WTC11 (cell line): ENCODE data around the gene TET1. TPM values are rescaled to one million over a fixed set of nuclear protein-coding genes. Genes with fewer than 3 reads are reported as not detected.
A peak's percentile ranks its signal among the peaks of the same experiment; 100 is the strongest.

Experiments used
- ATAC-seq: fragments of 200-7000 bp; cut with Tn5 transposase; 2 replicates; pipeline ENCODE4 v1.10.0; 2021; ENCODE audit warnings: mild to moderate bottlenecking, moderate library complexity
- CTCF ChIA-PET: fragments of 300-600 bp; sonication (Branson Sonifier 250); formaldehyde crosslinking; loops from one replicate; lab custom pipeline; 2021; ENCODE audit warnings: antibody characterized with exemption; lab: Charles Lee
- POLR2A ChIA-PET: fragments of 350-600 bp; sonication (Branson Sonifier 250); formaldehyde crosslinking; loops from one replicate; lab custom pipeline; 2021; ENCODE audit warnings: antibody characterized with exemption; lab: Charles Lee
- DNase-seq: peaks from one replicate; pipeline ENCODE4 v3.0.0; 2021; ENCODE audit warnings: low spot score
- H3K27ac Mint-ChIP-seq: 2 replicates; pipeline ENCODE4 v1.8.0; 2021; ENCODE audit warnings: mixed read lengths
- H3K27me3 Mint-ChIP-seq: 2 replicates; pipeline ENCODE4 v1.8.0; 2021; ENCODE audit warnings: low read depth, mild to moderate bottlenecking, moderate library complexity, mixed read lengths
- H3K36me3 Mint-ChIP-seq: 2 replicates; pipeline ENCODE4 v1.8.0; 2021; ENCODE audit warnings: mixed read lengths
- H3K4me1 Mint-ChIP-seq: 2 replicates; pipeline ENCODE4 v1.8.0; 2022; ENCODE audit warnings: mixed read lengths
- H3K4me3 Mint-ChIP-seq: 2 replicates; pipeline ENCODE4 v1.8.0; 2021; ENCODE audit warnings: mild to moderate bottlenecking, moderate library complexity, mixed read lengths
- H3K9me3 Mint-ChIP-seq: 2 replicates; pipeline ENCODE4 v1.8.0; 2021; ENCODE audit warnings: mixed read lengths
- CBFB ChIP-seq: sonication (generic); formaldehyde crosslinking; IDR thresholded peaks from 2 replicates; pipeline ENCODE4 v1.8.1; 2022; ENCODE audit warnings: mild to moderate bottlenecking, low read depth, missing genetic modification reagents
- CREM ChIP-seq: sonication (generic); formaldehyde crosslinking; IDR thresholded peaks from 2 replicates; pipeline ENCODE4 v1.8.1; 2022; ENCODE audit warnings: mild to moderate bottlenecking, missing genetic modification reagents, moderate library complexity
- ELF4 ChIP-seq: sonication (generic); formaldehyde crosslinking; IDR thresholded peaks from 2 replicates; pipeline ENCODE4 v1.8.1; 2022; ENCODE audit warnings: low read depth, mild to moderate bottlenecking, moderate library complexity, missing genetic modification reagents
- EMX1 ChIP-seq: fragments of 250-450 bp; sonication (Bioruptor Pico); IDR thresholded peaks from 2 replicates; pipeline ENCODE4 v1.8.0; 2021; ENCODE audit warnings: mild to moderate bottlenecking
- ESRRA ChIP-seq: sonication (generic); formaldehyde crosslinking; IDR thresholded peaks from 2 replicates; pipeline ENCODE4 v1.8.1; 2022; ENCODE audit warnings: mild to moderate bottlenecking, missing genetic modification reagents, borderline replicate concordance
- ETV6 ChIP-seq: sonication (generic); formaldehyde crosslinking; IDR thresholded peaks from 2 replicates; pipeline ENCODE4 v1.8.1; 2022; ENCODE audit warnings: mild to moderate bottlenecking, missing genetic modification reagents
- GABPB1 ChIP-seq: sonication (generic); formaldehyde crosslinking; IDR thresholded peaks from 2 replicates; pipeline ENCODE4 v1.8.1; 2023; ENCODE audit warnings: mild to moderate bottlenecking, missing genetic modification reagents
- GRHL2 ChIP-seq: fragments of 250-450 bp; sonication (Bioruptor Pico); IDR thresholded peaks from 2 replicates; pipeline ENCODE4 v1.8.0; 2022; ENCODE audit warnings: mild to moderate bottlenecking, moderate library complexity; ENCODE audit not compliant: insufficient replicate concordance, severe bottlenecking
- HMGA2 ChIP-seq: fragments of 250-450 bp; sonication (Bioruptor Pico); IDR thresholded peaks from 2 replicates; pipeline ENCODE4 v1.4.0; 2021; ENCODE audit warnings: mild to moderate bottlenecking, moderate library complexity
- IRF2 ChIP-seq: sonication (generic); formaldehyde crosslinking; IDR thresholded peaks from 2 replicates; pipeline ENCODE4 v1.8.0; 2022; ENCODE audit warnings: low read depth, missing genetic modification reagents, borderline replicate concordance
- MXD4 ChIP-seq: fragments of 250-450 bp; sonication (Bioruptor Pico); IDR thresholded peaks from 2 replicates; pipeline ENCODE4 v1.8.0; 2021; ENCODE audit warnings: mild to moderate bottlenecking, moderate library complexity, borderline replicate concordance
- NR2C2 ChIP-seq: sonication (generic); formaldehyde crosslinking; IDR thresholded peaks from 2 replicates; pipeline ENCODE4 v1.8.0; 2022; ENCODE audit warnings: mild to moderate bottlenecking, missing genetic modification reagents
- NR3C1 ChIP-seq: sonication (generic); formaldehyde crosslinking; conservative IDR thresholded peaks from 2 replicates; pipeline ENCODE4 v1.8.1; 2023; ENCODE audit warnings: low read depth, mild to moderate bottlenecking, missing genetic modification reagents
- OVOL2 ChIP-seq: fragments of 250-450 bp; sonication (Bioruptor Pico); IDR thresholded peaks from 2 replicates; pipeline ENCODE4 v1.9.0; 2021; ENCODE audit warnings: mild to moderate bottlenecking, borderline replicate concordance
- PRRX2 ChIP-seq: fragments of 250-450 bp; sonication (Bioruptor Pico); IDR thresholded peaks from 2 replicates; pipeline ENCODE4 v1.8.0; 2021; ENCODE audit warnings: mild to moderate bottlenecking
- RORB ChIP-seq: fragments of 250-450 bp; sonication (Bioruptor Pico); IDR thresholded peaks from 2 replicates; pipeline ENCODE4 v1.9.0; 2021; ENCODE audit warnings: mild to moderate bottlenecking
- SOX15 ChIP-seq: fragments of 250-450 bp; sonication (Bioruptor Pico); IDR thresholded peaks from 2 replicates; pipeline ENCODE4 v1.9.0; 2021; ENCODE audit warnings: mild to moderate bottlenecking
- SP1 ChIP-seq: sonication (generic); formaldehyde crosslinking; conservative IDR thresholded peaks from 2 replicates; pipeline ENCODE4 v1.8.1; 2022; ENCODE audit warnings: missing genetic modification reagents
- TEAD4 ChIP-seq: sonication (generic); formaldehyde crosslinking; IDR thresholded peaks from 2 replicates; pipeline ENCODE4 v1.8.0; 2022; ENCODE audit warnings: mild to moderate bottlenecking, missing genetic modification reagents
- ZNF121 ChIP-seq: sonication (generic); formaldehyde crosslinking; IDR thresholded peaks from 2 replicates; pipeline ENCODE4 v1.8.0; 2023; ENCODE audit warnings: missing genetic modification reagents
- ZNF138 ChIP-seq: sonication (generic); formaldehyde crosslinking; conservative IDR thresholded peaks from 2 replicates; pipeline ENCODE4 v1.8.1; 2022; ENCODE audit warnings: mild to moderate bottlenecking, moderate library complexity, missing genetic modification reagents
- ZNF263 ChIP-seq: sonication (generic); formaldehyde crosslinking; IDR thresholded peaks from 2 replicates; pipeline ENCODE4 v1.8.1; 2022; ENCODE audit warnings: low read depth, mild to moderate bottlenecking, moderate library complexity, missing genetic modification reagents
- ZNF423 ChIP-seq: fragments of 250-450 bp; sonication (Bioruptor Pico); IDR thresholded peaks from 2 replicates; pipeline ENCODE4 v2.1.2; 2022; ENCODE audit warnings: mild to moderate bottlenecking, moderate library complexity
- ZNF671 ChIP-seq: fragments of 250-450 bp; sonication (Bioruptor Pico); IDR thresholded peaks from 2 replicates; pipeline ENCODE4 v1.8.0; 2021; ENCODE audit warnings: mild to moderate bottlenecking
- total RNA-seq: library from RNA; stranded (reverse); gene quantifications from 3 replicates; pipeline ENCODE4 v1.2.3, GENCODE V29; 2021
- TF ChIP-seq, protein P1 (sequence below): sonication (generic); formaldehyde crosslinking; IDR thresholded peaks from 2 replicates; pipeline ENCODE4 v1.8.1; 2023; ENCODE audit warnings: mild to moderate bottlenecking, moderate library complexity, missing genetic modification reagents
- TF ChIP-seq, protein P2 (sequence below): fragments of 250-450 bp; sonication (Bioruptor Pico); IDR thresholded peaks from 2 replicates; pipeline ENCODE4 v1.9.0; 2021; ENCODE audit warnings: moderate library complexity, mild to moderate bottlenecking, inconsistent platforms, borderline replicate concordance
- TF ChIP-seq, protein P3 (sequence below): fragments of 250-450 bp; sonication (Bioruptor Pico); IDR thresholded peaks from 2 replicates; pipeline ENCODE4 v2.1.2; 2022; ENCODE audit warnings: mild to moderate bottlenecking, moderate library complexity
- TF ChIP-seq, protein P4 (sequence below): sonication (generic); formaldehyde crosslinking; IDR thresholded peaks from 2 replicates; pipeline ENCODE4 v1.8.1; 2023; ENCODE audit warnings: mild to moderate bottlenecking, missing genetic modification reagents, borderline replicate concordance
- TF ChIP-seq, protein P5 (sequence below): fragments of 250-450 bp; sonication (Bioruptor Pico); IDR thresholded peaks from 2 replicates; pipeline ENCODE4 v1.9.0; 2021; ENCODE audit warnings: mild to moderate bottlenecking
- TF ChIP-seq, protein P6 (sequence below): fragments of 200-600 bp; IDR thresholded peaks from 2 replicates; pipeline ENCODE4 v1.8.0; 2022; ENCODE audit warnings: antibody characterized with exemption

The TET1 gene
- total RNA-seq, 1 experiment from 2014 or later, result 71.4 TPM

DNA sequence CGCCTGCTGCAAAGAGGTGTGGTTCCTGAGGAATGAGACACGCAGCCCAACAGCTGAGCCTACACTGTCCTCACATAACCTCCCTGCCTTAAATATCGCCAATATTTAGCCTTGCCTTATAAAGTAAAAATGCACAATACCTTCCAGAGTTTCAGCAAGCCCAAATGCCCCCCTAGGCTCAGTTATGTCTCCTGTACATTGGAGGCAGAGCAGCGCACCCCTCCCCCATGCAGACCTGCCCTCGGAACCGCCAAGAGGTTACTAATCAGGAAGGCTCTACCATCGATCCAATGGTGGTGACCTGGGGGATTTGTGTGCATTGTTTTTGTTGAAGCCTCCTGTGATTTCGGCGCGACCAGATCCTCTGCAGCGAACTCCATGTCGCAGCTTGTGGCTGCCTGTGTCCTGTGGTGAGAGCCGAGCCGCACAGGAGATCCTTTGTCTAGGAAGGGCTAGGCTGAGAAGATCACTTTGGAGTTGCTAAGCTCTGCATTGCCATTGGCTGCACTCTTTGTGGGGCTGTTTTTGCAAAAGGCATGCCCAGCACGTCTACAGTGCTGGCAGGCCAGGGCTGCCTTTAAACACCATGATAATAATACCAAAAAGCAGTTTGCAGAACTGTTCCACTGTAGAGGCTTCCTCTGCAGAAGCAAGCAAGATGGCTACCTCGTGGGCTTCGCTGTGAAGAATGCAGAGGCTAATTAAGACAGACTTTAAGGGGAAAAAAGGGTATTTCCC is 40.1 kb downstream of the TET1 start:
- Mint-ChIP-seq H3K9me3 (no peaks in the 10 kb centered on the region), H3K27me3 (no peaks in the 10 kb centered on the region), H3K4me1 (peaks cover 72% of the 10 kb centered on the region), H3K36me3 (peaks cover 19% of the 10 kb centered on the region), H3K27ac (peak overlapping the region; percentile 98), H3K4me3 (peak overlapping the region; percentile 67)
- ChIA-PET POLR2A (interaction anchor here (1.1 to 3.9 kb wide), 2 partner anchors 10 to 39 kb away, joined by 4 to 61 read pairs; partner anchors contain the start of gene TET1), CTCF (interaction anchor here (1.1 to 2.7 kb wide), 2 partner anchors 40 to 49 kb away, joined by 6 to 16 read pairs; partner anchors contain the start of gene TET1)
- peak; percentile 82 for DNase-seq
- peak; percentile 94 for ATAC-seq
- TF ChIP-seq ESRRA (no peak), NR2C2 (CRISPR knock-in tag) (no peak), TEAD4 (CRISPR knock-in tag) (no peak), IRF2 (CRISPR knock-in tag) (no peak), CBFB (CRISPR knock-in tag) (no peak), ZNF121 (CRISPR knock-in tag) (peak; percentile 57; the same call in 1 of the 2 replicates), RORB (CRISPR knock-in tag) (no peak), NR3C1 (CRISPR knock-in tag) (no peak), ETV6 (CRISPR knock-in tag) (no peak; the same call in 1 of the 2 replicates), GABPB1 (CRISPR knock-in tag) (peak; percentile 46; the same call in 1 of the 2 replicates), ZNF671 (CRISPR knock-in tag) (no peak), PRRX2 (CRISPR knock-in tag) (peak; percentile 42; the same call in 1 of the 2 replicates), ZNF138 (CRISPR knock-in tag) (no peak), ELF4 (CRISPR knock-in tag) (no peak), ZNF263 (CRISPR knock-in tag) (no peak), OVOL2 (CRISPR knock-in tag) (no peak), GRHL2 (no peak), EMX1 (no peak), HMGA2 (CRISPR knock-in tag) (no peak), SP1 (peak; percentile 65; the same call in 1 of the 2 replicates), SOX15 (no peak), CREM (peak; percentile 89), ZNF423 (no peak), MXD4 (CRISPR knock-in tag) (no peak)
- TF ChIP-seq, protein P1, sequence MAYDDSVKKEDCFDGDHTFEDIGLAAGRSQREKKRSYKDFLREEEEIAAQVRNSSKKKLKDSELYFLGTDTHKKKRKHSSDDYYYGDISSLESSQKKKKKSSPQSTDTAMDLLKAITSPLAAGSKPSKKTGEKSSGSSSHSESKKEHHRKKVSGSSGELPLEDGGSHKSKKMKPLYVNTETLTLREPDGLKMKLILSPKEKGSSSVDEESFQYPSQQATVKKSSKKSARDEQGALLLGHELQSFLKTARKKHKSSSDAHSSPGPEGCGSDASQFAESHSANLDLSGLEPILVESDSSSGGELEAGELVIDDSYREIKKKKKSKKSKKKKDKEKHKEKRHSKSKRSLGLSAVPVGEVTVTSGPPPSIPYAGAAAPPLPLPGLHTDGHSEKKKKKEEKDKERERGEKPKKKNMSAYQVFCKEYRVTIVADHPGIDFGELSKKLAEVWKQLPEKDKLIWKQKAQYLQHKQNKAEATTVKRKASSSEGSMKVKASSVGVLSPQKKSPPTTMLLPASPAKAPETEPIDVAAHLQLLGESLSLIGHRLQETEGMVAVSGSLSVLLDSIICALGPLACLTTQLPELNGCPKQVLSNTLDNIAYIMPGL (CRISPR knock-in tag), result 0 out of 2 replicates have a peak, but pooled peaks have one; percentile 46
- TF ChIP-seq, protein P2, sequence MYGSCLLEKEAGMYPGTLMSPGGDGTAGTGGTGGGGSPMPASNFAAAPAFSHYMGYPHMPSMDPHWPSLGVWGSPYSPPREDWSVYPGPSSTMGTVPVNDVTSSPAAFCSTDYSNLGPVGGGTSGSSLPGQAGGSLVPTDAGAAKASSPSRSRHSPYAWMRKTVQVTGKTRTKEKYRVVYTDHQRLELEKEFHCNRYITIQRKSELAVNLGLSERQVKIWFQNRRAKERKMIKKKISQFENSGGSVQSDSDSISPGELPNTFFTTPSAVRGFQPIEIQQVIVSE, result no peak
- TF ChIP-seq, protein P3, sequence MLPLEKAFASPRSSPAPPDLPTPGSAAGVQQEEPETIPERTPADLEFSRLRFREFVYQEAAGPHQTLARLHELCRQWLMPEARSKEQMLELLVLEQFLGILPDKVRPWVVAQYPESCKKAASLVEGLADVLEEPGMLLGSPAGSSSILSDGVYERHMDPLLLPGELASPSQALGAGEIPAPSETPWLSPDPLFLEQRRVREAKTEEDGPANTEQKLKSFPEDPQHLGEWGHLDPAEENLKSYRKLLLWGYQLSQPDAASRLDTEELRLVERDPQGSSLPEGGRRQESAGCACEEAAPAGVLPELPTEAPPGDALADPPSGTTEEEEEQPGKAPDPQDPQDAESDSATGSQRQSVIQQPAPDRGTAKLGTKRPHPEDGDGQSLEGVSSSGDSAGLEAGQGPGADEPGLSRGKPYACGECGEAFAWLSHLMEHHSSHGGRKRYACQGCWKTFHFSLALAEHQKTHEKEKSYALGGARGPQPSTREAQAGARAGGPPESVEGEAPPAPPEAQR (CRISPR knock-in tag), result no peak
- TF ChIP-seq, protein P4, sequence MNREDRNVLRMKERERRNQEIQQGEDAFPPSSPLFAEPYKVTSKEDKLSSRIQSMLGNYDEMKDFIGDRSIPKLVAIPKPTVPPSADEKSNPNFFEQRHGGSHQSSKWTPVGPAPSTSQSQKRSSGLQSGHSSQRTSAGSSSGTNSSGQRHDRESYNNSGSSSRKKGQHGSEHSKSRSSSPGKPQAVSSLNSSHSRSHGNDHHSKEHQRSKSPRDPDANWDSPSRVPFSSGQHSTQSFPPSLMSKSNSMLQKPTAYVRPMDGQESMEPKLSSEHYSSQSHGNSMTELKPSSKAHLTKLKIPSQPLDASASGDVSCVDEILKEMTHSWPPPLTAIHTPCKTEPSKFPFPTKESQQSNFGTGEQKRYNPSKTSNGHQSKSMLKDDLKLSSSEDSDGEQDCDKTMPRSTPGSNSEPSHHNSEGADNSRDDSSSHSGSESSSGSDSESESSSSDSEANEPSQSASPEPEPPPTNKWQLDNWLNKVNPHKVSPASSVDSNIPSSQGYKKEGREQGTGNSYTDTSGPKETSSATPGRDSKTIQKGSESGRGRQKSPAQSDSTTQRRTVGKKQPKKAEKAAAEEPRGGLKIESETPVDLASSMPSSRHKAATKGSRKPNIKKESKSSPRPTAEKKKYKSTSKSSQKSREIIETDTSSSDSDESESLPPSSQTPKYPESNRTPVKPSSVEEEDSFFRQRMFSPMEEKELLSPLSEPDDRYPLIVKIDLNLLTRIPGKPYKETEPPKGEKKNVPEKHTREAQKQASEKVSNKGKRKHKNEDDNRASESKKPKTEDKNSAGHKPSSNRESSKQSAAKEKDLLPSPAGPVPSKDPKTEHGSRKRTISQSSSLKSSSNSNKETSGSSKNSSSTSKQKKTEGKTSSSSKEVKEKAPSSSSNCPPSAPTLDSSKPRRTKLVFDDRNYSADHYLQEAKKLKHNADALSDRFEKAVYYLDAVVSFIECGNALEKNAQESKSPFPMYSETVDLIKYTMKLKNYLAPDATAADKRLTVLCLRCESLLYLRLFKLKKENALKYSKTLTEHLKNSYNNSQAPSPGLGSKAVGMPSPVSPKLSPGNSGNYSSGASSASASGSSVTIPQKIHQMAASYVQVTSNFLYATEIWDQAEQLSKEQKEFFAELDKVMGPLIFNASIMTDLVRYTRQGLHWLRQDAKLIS (CRISPR knock-in tag), result no peak; the same call in 1 of the 2 replicates
- TF ChIP-seq, protein P5, sequence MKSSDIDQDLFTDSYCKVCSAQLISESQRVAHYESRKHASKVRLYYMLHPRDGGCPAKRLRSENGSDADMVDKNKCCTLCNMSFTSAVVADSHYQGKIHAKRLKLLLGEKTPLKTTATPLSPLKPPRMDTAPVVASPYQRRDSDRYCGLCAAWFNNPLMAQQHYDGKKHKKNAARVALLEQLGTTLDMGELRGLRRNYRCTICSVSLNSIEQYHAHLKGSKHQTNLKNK (CRISPR knock-in tag), result no peak
- TF ChIP-seq, protein P6, sequence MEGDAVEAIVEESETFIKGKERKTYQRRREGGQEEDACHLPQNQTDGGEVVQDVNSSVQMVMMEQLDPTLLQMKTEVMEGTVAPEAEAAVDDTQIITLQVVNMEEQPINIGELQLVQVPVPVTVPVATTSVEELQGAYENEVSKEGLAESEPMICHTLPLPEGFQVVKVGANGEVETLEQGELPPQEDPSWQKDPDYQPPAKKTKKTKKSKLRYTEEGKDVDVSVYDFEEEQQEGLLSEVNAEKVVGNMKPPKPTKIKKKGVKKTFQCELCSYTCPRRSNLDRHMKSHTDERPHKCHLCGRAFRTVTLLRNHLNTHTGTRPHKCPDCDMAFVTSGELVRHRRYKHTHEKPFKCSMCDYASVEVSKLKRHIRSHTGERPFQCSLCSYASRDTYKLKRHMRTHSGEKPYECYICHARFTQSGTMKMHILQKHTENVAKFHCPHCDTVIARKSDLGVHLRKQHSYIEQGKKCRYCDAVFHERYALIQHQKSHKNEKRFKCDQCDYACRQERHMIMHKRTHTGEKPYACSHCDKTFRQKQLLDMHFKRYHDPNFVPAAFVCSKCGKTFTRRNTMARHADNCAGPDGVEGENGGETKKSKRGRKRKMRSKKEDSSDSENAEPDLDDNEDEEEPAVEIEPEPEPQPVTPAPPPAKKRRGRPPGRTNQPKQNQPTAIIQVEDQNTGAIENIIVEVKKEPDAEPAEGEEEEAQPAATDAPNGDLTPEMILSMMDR, result no peak
